GM18499 (cell line): ENCODE results near the gene MICALL2.

Source experiments
- ATAC-seq: cut with Tn5 transposase; IDR thresholded peaks from one replicate; pipeline ENCODE4 v1.9.1; 2021; ENCODE audit warnings: moderate number of reproducible peaks; ENCODE audit not compliant: insufficient read depth, unreplicated experiment

MICALL2 gene

GRCh38 chr7:1470901-1471300 lies 11.6 kb upstream of the MICALL2 start:
- ATAC-seq: no peak

- ATAC-seq: no peak
These were observed 9.5 kb upstream of the MICALL2 start for GRCh38 chr7:1468643-1469298.

- ATAC-seq: no peak
These were observed 8.9 kb upstream of the MICALL2 start for GRCh38 chr7:1468203-1468602.

GRCh38 chr7:1466524-1467271 lies 7.4 kb upstream of the MICALL2 start:
- no peak for ATAC-seq

- no peak for ATAC-seq
These were observed 5.4 kb upstream of the MICALL2 start for GRCh38 chr7:1464694-1465093.

- no peak for ATAC-seq
These were observed 4.5 kb upstream of the MICALL2 start for GRCh38 chr7:1463676-1464223.

- ATAC-seq: no peak
These were observed 2.5 kb upstream of the MICALL2 start for GRCh38 chr7:1461646-1462375.

- no peak for ATAC-seq
These were observed 1.8 kb upstream of the MICALL2 start for GRCh38 chr7:1460821-1461645.

GRCh38 chr7:1459920-1460820 lies 900 bp upstream of the MICALL2 start:
- ATAC-seq: no peak

GRCh38 chr7:1459512-1459892 lies 232 bp upstream of the MICALL2 start:
- ATAC-seq: no peak

GRCh38 chr7:1457949-1458682 lies 1.2 kb downstream of the MICALL2 start:
- no peak for ATAC-seq

GRCh38 chr7:1457059-1457948 lies 2.0 kb downstream of the MICALL2 start:
- no peak for ATAC-seq

GRCh38 chr7:1455955-1456354 lies 3.3 kb downstream of the MICALL2 start:
- no peak for ATAC-seq

- ATAC-seq: no peak
These were observed 3.9 kb downstream of the MICALL2 start for GRCh38 chr7:1455241-1455939.

- no peak for ATAC-seq
These were observed 4.7 kb downstream of the MICALL2 start for GRCh38 chr7:1454542-1454941.

GRCh38 chr7:1452205-1452604 lies 7.1 kb downstream of the MICALL2 start:
- no peak for ATAC-seq

- ATAC-seq: no peak
These were observed 8.3 kb downstream of the MICALL2 start for GRCh38 chr7:1450987-1451386.
